CD1c-positive myeloid dendritic cell (primary cell): ENCODE measurements around the gene NMD3.

Source experiments
- DNase-seq: peaks from one replicate; pipeline ENCODE4 v3.0.0-alpha.2; 2016; ENCODE audit errors: extremely low spot score

The NMD3 gene

GRCh38 chr3:161231861-161232260 is 10.8 kb downstream of the NMD3 start:
- DNase-seq = no peak

- no peak for DNase-seq
Measured at GRCh38 chr3:161233557-161233956, 12.4 kb downstream of the NMD3 start.

GRCh38 chr3:161236240-161236639 is 15.1 kb downstream of the NMD3 start:
- no peak for DNase-seq

GRCh38 chr3:161239700-161240099 is 18.6 kb downstream of the NMD3 start:
- no peak for DNase-seq

- DNase-seq = no peak
Measured at GRCh38 chr3:161244538-161244937, 23.4 kb downstream of the NMD3 start.

- no peak for DNase-seq
Measured at GRCh38 chr3:161247049-161247448, 25.9 kb downstream of the NMD3 start.

- no peak for DNase-seq
Measured at GRCh38 chr3:161250116-161250515, 29.0 kb downstream of the NMD3 start.

- DNase-seq = no peak
Measured at GRCh38 chr3:161251716-161252115, 30.6 kb downstream of the NMD3 start.

GRCh38 chr3:161252143-161252542 is 31.0 kb downstream of the NMD3 start:
- no peak for DNase-seq

GRCh38 chr3:161253711-161254110 is 32.6 kb downstream of the NMD3 start:
- no peak for DNase-seq

GRCh38 chr3:161254861-161255260 is 33.8 kb downstream of the NMD3 start:
- no peak for DNase-seq

GRCh38 chr3:161263057-161263456 is 41.9 kb downstream of the NMD3 start:
- DNase-seq = no peak

- no peak for DNase-seq
Measured at GRCh38 chr3:161264852-161265251, 43.7 kb downstream of the NMD3 start.

- DNase-seq = no peak
Measured at GRCh38 chr3:161265916-161266571, 44.9 kb downstream of the NMD3 start.

GRCh38 chr3:161266731-161267150 is 45.6 kb downstream of the NMD3 start:
- no peak for DNase-seq

- DNase-seq = no peak
Measured at GRCh38 chr3:161267646-161268045, 46.5 kb downstream of the NMD3 start.

GRCh38 chr3:161268601-161269000 is 47.5 kb downstream of the NMD3 start:
- DNase-seq = no peak

GRCh38 chr3:161270991-161271390 is 49.9 kb downstream of the NMD3 start:
- DNase-seq = no peak

GRCh38 chr3:161271646-161272045 is 50.5 kb downstream of the NMD3 start:
- DNase-seq = no peak

- DNase-seq = no peak
Measured at GRCh38 chr3:161272524-161272923, 51.4 kb downstream of the NMD3 start.

- DNase-seq = peak; percentile 71
Measured at GRCh38 chr3:161273589-161274218, 52.6 kb downstream of the NMD3 start.

- DNase-seq = peak; percentile 63
Measured at GRCh38 chr3:161274691-161275298, 53.7 kb downstream of the NMD3 start.

GRCh38 chr3:161275919-161276318 is 54.8 kb downstream of the NMD3 start:
- no peak for DNase-seq
